ENCODE results near the gene ZW10.

DNA sequence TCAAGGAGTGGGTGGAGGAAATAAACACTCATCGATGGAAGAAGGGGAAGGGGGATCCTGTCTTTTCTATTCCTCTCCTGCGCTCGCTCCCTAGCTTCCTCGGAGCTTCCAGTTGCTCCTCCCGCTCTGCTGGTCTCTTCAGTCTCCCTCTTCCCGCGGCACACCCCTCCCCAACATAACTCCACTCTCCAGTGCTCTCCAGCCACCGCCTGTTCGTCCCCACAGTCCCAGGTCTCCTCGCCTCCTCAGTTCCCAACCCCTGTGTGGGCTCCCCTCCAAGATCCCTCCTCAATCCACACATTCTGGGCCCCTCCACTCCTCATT, 438 bp downstream of the ZW10 start:
- TF ChIP-seq CTCF (IDR thresholded peaks at IDR 0.05 in 4 of 5, conservative IDR thresholded peaks at IDR 0.05 in 1 of 5) (no peak), POLR2A (IDR thresholded peaks at IDR 0.05) (no peak)
